HepG2 (cell line): ENCODE measurements around the gene MVK. TPM values are rescaled to one million over a fixed set of nuclear protein-coding genes. Genes with fewer than 3 reads are reported as not detected.

Source experiments
- SP1 ChIP-seq, 2 experiments: fragments of 450-650 bp in 1 of 2; sonication (generic) in 1 of 2; formaldehyde crosslinking in 1 of 2; IDR thresholded peaks; 2 replicates each; pipeline versions ENCODE4 v1.4.0 to v1.6.1; 2016 to 2020; ENCODE audit warnings: missing genetic modification reagents in 1 of 2
- ZNF333 ChIP-seq: sonication (generic); formaldehyde crosslinking; IDR thresholded peaks from 2 replicates; pipeline ENCODE4 v1.4.0; 2020; ENCODE audit warnings: mild to moderate bottlenecking, missing genetic modification reagents, borderline replicate concordance
- ZNF564 ChIP-seq: sonication (generic); formaldehyde crosslinking; IDR thresholded peaks from 2 replicates; pipeline ENCODE4 v1.8.1; 2023; ENCODE audit warnings: mild to moderate bottlenecking, missing genetic modification reagents
- polyA plus RNA-seq, 8 experiments: library from polyadenylated mRNA; depleted of rRNA in 3 of 8; stranded (reverse) in 7 of 8; unstranded in 1 of 8; fragments of >200 nt; fragmentation: Illumina TruSeq in 4 of 8; extraction: Trizol in 4 of 8; gene quantifications; 2 replicates each; pipeline versions ENCODE4 v1.2.1 to v1.2.3, GENCODE V29; 2011 to 2016; ENCODE audit warnings: low read depth in 4 of 8, missing spikeins in 1 of 8, mixed read lengths in 1 of 8; ENCODE audit not compliant: insufficient read depth in 1 of 8
- total RNA-seq, 5 experiments: library from RNA; depleted of rRNA; stranded (reverse); fragments of >200 nt; fragmentation: Illumina TruSeq; extraction: Trizol; gene quantifications; 2 replicates each; pipeline ENCODE4 v1.2.3, GENCODE V29; 2016; ENCODE audit warnings: low read depth in 1 of 5
- TF ChIP-seq, protein P1 (sequence below): sonication (generic); formaldehyde crosslinking; IDR thresholded peaks from 2 replicates; pipeline ENCODE4 v1.5.1; 2020; ENCODE audit warnings: mild to moderate bottlenecking, missing genetic modification reagents, moderate library complexity
- TF ChIP-seq, protein P2 (sequence below): sonication (generic); formaldehyde crosslinking; IDR thresholded peaks from 2 replicates; pipeline ENCODE4 v1.4.0; 2020; ENCODE audit warnings: missing genetic modification reagents, borderline replicate concordance

Gene MVK
- total and polyA plus RNA-seq, 2 of the 13 experiments (the other 11 are each of a cell fraction or from before 2014, with no cell fraction given), result 11.6 to 66.9 TPM

DNA sequence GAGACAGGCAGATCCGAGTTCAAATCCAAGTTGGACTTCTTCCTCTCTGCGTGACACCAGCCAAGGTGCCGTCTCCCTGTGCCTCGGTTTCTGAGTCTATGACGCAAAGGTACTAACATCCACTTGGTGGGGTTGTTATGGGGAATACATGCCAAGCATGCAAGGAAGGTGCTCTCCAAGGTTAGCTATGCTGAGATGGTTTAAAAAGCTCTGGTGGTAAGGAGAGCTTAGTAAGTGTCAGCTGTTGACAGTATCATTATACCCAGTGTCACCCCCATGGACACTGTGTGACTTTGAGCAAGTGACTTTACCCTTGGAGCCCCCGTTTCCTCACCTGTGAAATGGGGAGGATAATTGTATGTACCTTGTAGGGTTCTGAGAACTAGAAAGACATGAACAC lies 22.5 kb upstream of the MVK start (continued):
- TF ChIP-seq, protein P1, sequence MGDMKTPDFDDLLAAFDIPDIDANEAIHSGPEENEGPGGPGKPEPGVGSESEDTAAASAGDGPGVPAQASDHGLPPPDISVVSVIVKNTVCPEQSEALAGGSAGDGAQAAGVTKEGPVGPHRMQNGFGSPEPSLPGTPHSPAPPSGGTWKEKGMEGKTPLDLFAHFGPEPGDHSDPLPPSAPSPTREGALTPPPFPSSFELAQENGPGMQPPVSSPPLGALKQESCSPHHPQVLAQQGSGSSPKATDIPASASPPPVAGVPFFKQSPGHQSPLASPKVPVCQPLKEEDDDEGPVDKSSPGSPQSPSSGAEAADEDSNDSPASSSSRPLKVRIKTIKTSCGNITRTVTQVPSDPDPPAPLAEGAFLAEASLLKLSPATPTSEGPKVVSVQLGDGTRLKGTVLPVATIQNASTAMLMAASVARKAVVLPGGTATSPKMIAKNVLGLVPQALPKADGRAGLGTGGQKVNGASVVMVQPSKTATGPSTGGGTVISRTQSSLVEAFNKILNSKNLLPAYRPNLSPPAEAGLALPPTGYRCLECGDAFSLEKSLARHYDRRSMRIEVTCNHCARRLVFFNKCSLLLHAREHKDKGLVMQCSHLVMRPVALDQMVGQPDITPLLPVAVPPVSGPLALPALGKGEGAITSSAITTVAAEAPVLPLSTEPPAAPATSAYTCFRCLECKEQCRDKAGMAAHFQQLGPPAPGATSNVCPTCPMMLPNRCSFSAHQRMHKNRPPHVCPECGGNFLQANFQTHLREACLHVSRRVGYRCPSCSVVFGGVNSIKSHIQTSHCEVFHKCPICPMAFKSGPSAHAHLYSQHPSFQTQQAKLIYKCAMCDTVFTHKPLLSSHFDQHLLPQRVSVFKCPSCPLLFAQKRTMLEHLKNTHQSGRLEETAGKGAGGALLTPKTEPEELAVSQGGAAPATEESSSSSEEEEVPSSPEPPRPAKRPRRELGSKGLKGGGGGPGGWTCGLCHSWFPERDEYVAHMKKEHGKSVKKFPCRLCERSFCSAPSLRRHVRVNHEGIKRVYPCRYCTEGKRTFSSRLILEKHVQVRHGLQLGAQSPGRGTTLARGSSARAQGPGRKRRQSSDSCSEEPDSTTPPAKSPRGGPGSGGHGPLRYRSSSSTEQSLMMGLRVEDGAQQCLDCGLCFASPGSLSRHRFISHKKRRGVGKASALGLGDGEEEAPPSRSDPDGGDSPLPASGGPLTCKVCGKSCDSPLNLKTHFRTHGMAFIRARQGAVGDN (CRISPR knock-in tag), result no peak
- no peak for TF ChIP-seq ZNF333 (CRISPR knock-in tag)
- TF ChIP-seq, protein P2, sequence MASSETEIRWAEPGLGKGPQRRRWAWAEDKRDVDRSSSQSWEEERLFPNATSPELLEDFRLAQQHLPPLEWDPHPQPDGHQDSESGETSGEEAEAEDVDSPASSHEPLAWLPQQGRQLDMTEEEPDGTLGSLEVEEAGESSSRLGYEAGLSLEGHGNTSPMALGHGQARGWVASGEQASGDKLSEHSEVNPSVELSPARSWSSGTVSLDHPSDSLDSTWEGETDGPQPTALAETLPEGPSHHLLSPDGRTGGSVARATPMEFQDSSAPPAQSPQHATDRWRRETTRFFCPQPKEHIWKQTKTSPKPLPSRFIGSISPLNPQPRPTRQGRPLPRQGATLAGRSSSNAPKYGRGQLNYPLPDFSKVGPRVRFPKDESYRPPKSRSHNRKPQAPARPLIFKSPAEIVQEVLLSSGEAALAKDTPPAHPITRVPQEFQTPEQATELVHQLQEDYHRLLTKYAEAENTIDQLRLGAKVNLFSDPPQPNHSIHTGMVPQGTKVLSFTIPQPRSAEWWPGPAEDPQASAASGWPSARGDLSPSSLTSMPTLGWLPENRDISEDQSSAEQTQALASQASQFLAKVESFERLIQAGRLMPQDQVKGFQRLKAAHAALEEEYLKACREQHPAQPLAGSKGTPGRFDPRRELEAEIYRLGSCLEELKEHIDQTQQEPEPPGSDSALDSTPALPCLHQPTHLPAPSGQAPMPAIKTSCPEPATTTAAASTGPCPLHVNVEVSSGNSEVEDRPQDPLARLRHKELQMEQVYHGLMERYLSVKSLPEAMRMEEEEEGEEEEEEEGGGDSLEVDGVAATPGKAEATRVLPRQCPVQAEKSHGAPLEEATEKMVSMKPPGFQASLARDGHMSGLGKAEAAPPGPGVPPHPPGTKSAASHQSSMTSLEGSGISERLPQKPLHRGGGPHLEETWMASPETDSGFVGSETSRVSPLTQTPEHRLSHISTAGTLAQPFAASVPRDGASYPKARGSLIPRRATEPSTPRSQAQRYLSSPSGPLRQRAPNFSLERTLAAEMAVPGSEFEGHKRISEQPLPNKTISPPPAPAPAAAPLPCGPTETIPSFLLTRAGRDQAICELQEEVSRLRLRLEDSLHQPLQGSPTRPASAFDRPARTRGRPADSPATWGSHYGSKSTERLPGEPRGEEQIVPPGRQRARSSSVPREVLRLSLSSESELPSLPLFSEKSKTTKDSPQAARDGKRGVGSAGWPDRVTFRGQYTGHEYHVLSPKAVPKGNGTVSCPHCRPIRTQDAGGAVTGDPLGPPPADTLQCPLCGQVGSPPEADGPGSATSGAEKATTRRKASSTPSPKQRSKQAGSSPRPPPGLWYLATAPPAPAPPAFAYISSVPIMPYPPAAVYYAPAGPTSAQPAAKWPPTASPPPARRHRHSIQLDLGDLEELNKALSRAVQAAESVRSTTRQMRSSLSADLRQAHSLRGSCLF (CRISPR knock-in tag), result no peak
- TF ChIP-seq SP1 (IDR thresholded peaks at IDR 0.05), result no peak
- no peak for TF ChIP-seq SP1 (CRISPR knock-in tag; IDR thresholded peaks at IDR 0.05)
- TF ChIP-seq ZNF564 (CRISPR knock-in tag), result no peak
- TF ChIP-seq, all 625 proteins: peak for 0
